HG03558 (cell line): ENCODE measurements around the gene MAPK12.

Experiments used
- ATAC-seq: cut with Tn5 transposase; IDR thresholded peaks from one replicate; pipeline ENCODE4 v1.9.1; 2021; ENCODE audit warnings: moderate number of reproducible peaks; ENCODE audit not compliant: unreplicated experiment; ENCODE audit errors: extremely low read depth

The MAPK12 gene

GRCh38 chr22:50261615-50262459, at the start of gene MAPK12:
Gene MAPK12 (minus strand): TSS chr22:50261683. CDS start chr22:50261509, 174 bp downstream.
- no peak for ATAC-seq

GRCh38 chr22:50310949-50311444, 49.5 kb upstream of the MAPK12 start:
- no peak for ATAC-seq

GRCh38 chr22:50310031-50310722, 48.7 kb upstream of the MAPK12 start:
- no peak for ATAC-seq

DNA sequence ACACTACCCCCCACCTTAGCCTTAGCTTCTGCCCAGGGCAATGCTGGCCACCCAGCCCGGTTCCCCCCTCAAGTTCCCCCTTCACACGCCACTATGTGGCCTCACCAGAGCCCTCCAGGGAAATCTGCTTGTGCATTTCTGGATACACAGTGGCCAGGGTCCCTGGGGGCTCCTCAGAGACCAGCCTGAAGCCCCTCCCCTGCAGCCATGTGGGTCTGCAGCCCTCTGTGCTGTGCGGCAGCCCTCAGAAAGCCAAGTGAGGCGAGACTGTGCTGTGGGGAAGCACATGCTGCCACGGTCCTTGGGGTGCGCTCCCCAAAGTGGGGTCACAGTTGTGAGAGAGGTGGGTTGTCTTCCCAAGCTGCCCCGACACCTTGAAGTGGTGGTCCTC, 48.1 kb upstream of the MAPK12 start:
- ATAC-seq = no peak

DNA sequence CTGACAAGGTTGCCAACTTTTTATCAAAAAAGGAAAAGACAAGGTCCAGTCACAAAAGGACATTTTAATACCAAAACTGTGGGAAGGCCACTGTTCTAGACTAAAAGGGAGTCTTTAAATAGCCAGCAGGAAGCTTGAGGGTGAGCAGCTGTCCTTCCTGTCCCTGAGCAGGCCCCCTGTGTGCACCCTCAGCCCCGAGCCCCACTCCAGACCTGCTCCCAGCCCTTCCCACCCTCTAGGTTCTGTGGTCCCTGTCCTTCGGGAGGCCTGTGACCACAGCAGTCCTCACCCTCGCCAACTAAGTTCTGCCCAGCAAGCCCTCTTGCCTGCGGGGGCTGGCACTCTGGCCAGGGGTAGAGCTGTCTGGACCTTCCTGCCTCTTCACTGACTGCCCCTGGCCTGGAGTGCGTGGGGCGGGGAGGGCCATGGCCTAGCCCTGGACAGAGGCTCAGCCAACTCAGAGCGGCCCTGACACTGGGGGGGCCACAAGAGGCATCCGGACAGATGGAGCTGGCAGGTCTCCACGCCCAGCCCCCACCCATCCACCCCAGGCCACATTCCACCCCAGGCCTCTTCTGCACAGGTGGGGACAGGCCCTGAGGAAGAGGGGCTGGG, 47.6 kb upstream of the MAPK12 start:
- ATAC-seq = no peak

- ATAC-seq = no peak
Observed at GRCh38 chr22:50308597-50308935, 47.1 kb upstream of the MAPK12 start.

DNA sequence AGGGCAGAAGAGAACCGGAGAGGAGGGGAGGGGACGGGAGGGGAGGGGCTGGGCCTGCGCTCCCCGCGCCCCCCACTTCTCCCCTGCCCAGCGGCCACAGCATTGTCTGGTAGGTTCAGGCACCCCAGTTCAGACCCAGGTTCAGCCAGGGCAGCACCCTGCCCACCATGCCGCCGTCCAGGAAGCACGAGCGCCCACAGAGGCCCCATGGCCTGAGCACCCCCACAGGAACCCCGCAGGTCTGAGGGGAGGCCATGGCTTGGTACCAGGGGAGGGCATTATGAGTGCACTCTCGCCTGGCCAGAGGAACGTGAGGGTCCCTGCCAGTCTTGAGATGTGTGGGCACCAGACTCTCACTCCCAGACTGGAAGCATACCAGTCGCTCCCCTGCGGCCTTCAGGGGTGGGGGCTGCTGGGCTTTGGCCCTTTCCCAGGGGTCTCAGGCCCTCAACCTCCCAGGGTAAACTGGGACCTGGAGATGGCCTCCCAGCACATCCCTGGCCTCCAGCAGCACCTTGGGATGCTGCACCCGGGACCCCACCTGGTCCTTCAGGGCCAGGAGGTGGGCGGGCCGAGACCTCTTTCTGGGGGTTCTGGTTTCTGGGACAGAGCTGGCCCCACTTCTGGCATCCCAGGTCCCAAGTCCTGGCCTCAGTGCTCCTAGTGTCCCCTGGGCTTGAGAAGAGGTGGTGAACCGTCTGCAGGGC, 46.6 kb upstream of the MAPK12 start:
- no peak for ATAC-seq

- ATAC-seq = no peak
Observed at GRCh38 chr22:50306753-50307749, 45.6 kb upstream of the MAPK12 start, which contains the start of gene PLXNB2. Gene PLXNB2 (minus strand): TSS chr22:50307646. CDS start chr22:50290584, 17,062 bp downstream.

GRCh38 chr22:50305923-50306566, 44.6 kb upstream of the MAPK12 start:
- ATAC-seq = no peak

DNA sequence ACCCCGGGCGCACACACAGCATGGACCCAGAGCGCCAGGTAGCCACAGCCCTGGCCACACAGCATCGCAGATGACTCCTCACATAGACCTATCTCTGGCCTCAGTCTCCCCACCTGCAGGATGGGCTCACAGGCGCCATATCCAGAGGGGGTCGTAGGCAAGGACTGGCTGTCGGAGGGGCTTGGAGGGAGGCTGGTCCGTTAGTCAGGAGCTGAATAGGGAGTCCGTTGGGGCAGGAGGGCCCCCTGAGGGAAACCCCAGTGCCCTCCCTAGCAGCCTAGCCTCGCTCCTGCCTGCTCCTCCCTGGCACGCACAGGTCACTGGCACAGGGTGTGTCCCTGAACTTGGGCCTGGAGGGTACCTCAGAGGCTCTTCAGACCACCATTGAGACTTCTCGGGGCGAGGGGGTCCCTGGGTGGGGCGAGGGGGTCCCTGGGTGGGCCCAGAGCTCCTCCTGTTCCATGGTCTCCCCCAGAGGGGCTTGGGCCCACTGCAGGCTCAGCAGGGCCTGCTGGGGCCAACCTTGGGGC, 44.0 kb upstream of the MAPK12 start:
- ATAC-seq = no peak

DNA sequence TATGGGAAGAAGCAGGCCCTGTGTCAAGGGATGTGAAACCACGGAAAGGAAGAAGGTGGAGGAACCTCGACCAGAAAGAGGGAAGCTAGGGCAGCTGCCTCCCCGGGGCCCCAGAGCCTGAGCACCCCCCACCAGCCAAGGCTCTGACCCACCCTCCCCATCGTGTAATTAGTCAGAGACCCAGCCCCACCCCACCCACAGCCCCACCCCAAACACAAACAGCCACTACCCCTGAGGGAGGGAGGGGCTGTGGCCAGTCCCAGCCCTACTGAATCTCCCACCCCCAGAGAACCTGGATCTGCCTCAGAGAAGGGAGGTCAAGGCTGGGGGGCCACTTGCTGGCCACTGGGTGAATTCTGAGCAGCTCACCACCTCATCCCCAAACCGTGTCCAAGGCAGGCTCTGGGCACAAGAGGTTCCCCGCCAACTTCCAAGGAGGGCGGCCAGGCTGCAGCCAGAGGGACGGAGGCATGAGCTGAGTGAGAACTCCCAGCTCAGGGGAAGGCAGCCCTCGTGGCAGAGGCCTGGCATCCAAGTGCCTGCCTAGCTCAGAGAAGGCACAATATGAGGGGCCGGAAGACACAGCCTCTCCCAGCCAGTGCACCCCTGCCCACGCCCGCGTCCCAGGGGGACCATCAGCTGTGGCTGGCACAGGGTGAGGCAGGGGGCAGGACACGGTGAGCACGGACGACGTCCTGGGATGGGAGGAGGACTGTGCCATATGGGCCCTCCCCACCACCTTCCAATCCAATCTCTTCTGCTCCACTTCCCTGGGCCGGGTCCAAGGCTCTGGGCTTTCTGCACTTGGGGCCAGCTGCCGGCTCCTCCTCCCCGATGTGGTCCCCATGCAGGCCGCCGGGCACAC, 43.3 kb upstream of the MAPK12 start:
- ATAC-seq = no peak

GRCh38 chr22:50303848-50304527, 42.5 kb upstream of the MAPK12 start:
- ATAC-seq = no peak

GRCh38 chr22:50303515-50303847, 42.0 kb upstream of the MAPK12 start:
- ATAC-seq = no peak

DNA sequence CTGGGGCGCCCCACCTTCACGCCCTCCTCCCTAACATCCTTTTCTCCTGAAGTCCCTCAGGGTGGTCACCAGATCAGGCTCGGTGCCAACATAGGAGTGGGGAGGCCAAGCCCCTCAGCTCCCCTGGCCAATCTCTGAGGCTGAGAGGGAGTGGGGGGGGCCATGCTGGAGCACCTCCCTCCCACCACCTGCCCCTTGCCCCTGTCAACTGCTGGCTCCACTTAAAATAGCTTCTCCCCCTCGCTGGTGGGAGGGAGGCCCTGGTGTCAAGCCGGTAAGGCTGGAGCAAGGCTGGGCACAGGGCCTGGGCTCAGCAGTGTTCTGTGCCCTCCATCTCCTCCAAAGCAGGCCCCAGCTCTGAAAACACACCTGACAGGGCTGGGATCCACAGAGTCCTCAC, 41.1 kb upstream of the MAPK12 start:
- ATAC-seq = no peak

DNA sequence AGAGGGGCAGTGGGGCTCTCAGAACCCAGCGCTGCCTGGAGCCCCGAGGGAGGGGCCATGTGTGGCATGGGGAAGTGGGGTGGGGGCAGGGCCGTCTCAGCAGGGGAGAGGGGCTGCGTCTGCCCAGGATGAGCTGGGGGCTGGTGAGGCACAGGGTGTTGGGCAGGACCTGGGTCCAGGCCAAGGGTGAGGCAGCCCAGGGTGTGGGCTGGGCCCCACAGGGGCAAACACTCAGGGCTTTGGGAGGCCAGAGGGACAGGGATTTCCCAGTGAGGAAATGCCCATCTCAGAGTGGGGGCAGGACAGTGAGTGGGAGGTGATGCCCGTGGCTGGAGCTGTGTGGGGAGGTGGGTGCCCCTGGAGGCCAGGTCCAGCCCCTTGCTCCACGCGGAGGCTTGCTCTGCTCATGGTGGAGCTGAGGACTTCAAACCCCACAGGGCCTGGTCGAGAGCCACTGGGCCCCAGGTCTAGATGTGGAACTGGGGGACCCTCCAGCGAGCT, 40.6 kb upstream of the MAPK12 start:
- ATAC-seq = no peak

DNA sequence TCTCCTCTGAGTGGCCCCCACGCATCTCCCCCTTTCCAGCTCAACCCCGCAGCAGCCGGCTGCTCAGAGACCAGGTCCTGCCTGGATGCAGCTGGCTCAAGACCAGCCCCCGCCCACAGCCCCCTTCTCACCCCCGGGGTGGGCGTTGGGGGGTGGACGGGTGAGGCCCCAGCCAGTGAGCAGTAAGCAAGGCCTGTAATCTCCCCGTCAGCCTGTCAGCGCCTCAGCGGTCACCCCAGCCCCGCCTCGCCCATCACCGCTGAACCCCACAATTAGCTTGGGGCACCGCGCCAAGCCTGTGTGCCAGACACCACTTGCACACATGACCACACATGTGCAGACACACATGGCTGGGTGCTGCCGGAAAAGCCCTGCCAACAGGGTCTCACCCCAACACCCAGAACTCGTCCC, 40.1 kb upstream of the MAPK12 start:
- ATAC-seq = no peak
